GM21526 (cell line): ENCODE data around the gene TNNC1.

Experiments used
- ATAC-seq: cut with Tn5 transposase; IDR thresholded peaks from one replicate; pipeline ENCODE4 v1.9.1; 2021; ENCODE audit warnings: moderate library complexity; ENCODE audit not compliant: unreplicated experiment, low FRiP score

Gene TNNC1

GRCh38 chr3:52484680-52485461, 31.0 kb upstream of the TNNC1 start:
- ATAC-seq, result no peak

GRCh38 chr3:52483577-52484381, 29.9 kb upstream of the TNNC1 start:
- no peak for ATAC-seq

- no peak for ATAC-seq
Observed at GRCh38 chr3:52483081-52483480, 29.2 kb upstream of the TNNC1 start.

- ATAC-seq, result no peak
Observed at GRCh38 chr3:52481819-52482521, 28.1 kb upstream of the TNNC1 start.

- ATAC-seq, result no peak
Observed at GRCh38 chr3:52480768-52481715, 27.2 kb upstream of the TNNC1 start.

GRCh38 chr3:52479877-52480575, 26.2 kb upstream of the TNNC1 start:
- no peak for ATAC-seq

- ATAC-seq, result no peak
Observed at GRCh38 chr3:52479037-52479876, 25.4 kb upstream of the TNNC1 start.

- no peak for ATAC-seq
Observed at GRCh38 chr3:52477796-52478095, 23.9 kb upstream of the TNNC1 start.

- no peak for ATAC-seq
Observed at GRCh38 chr3:52477076-52477795, 23.4 kb upstream of the TNNC1 start.

- ATAC-seq, result no peak
Observed at GRCh38 chr3:52473026-52473425, 19.2 kb upstream of the TNNC1 start.

GRCh38 chr3:52472239-52473000, 18.6 kb upstream of the TNNC1 start:
- no peak for ATAC-seq

- ATAC-seq, result no peak
Observed at GRCh38 chr3:52471371-52472238, 17.8 kb upstream of the TNNC1 start.

GRCh38 chr3:52470920-52471319, 17.1 kb upstream of the TNNC1 start:
- no peak for ATAC-seq

GRCh38 chr3:52469001-52469400, 15.2 kb upstream of the TNNC1 start:
- no peak for ATAC-seq

- no peak for ATAC-seq
Observed at GRCh38 chr3:52468336-52468735, 14.5 kb upstream of the TNNC1 start.

GRCh38 chr3:52463416-52463815, 9.6 kb upstream of the TNNC1 start:
- ATAC-seq, result no peak

- ATAC-seq, result no peak
Observed at GRCh38 chr3:52461874-52462273, 8.0 kb upstream of the TNNC1 start.
